HEK293T (cell line): Measurements from ENCODE around the gene PLCB1.

Experiments used
- CTBP1 ChIP-seq: fragments of 450-650 bp; IDR thresholded peaks from 2 replicates; pipeline ENCODE4 v1.6.1; 2016; ENCODE audit warnings: borderline replicate concordance
- ELF4 ChIP-seq: fragments of 450-650 bp; IDR thresholded peaks from 2 replicates; pipeline ENCODE4 v1.6.1; 2017; ENCODE audit warnings: antibody characterized with exemption
- FOXA1 ChIP-seq: fragments of 450-650 bp; IDR thresholded peaks from 2 replicates; pipeline ENCODE4 v1.6.1; 2016; ENCODE audit warnings: mild to moderate bottlenecking
- HDGF ChIP-seq: fragments of 450-650 bp; IDR thresholded peaks from 2 replicates; pipeline ENCODE4 v1.6.1; 2017; ENCODE audit warnings: antibody characterized with exemption, borderline replicate concordance
- SP1 ChIP-seq: fragments of 450-650 bp; IDR thresholded peaks from 2 replicates; pipeline ENCODE4 v1.6.1; 2017
- SUZ12 ChIP-seq: fragments of 450-650 bp; IDR thresholded peaks from 2 replicates; pipeline ENCODE4 v1.6.1; 2016; ENCODE audit warnings: mild to moderate bottlenecking

GRCh38 chr20:8293750-8294149 is 161.7 kb downstream of the PLCB1 start:
- TF ChIP-seq CTBP1: no peak
- no peak for TF ChIP-seq HDGF
- no peak for TF ChIP-seq ELF4
- no peak for TF ChIP-seq SP1
- TF ChIP-seq SUZ12: no peak
- no peak for TF ChIP-seq FOXA1
